H7 (cell line): Measurements from ENCODE around the gene RAD51B. TPM values are rescaled to one million over a fixed set of nuclear protein-coding genes. Genes with fewer than 3 reads are reported as not detected.

Source experiments
- DNase-seq: peaks from one replicate; pipeline ENCODE4 v3.0.0; 2012
- H3K27me3 ChIP-seq: 2 replicates; pipeline ENCODE4 v1.6.0; 2011; ENCODE audit warnings: mild to moderate bottlenecking, low read length; ENCODE audit not compliant: control insufficient read depth, insufficient read depth
- H3K36me3 ChIP-seq: replicated peaks from 2 replicates; pipeline ENCODE4 v1.5.1; 2011; ENCODE audit warnings: low read length; ENCODE audit not compliant: control insufficient read depth, insufficient read depth
- H3K4me3 ChIP-seq: 2 replicates; pipeline ENCODE4 v1.5.1; 2011; ENCODE audit warnings: low read depth, mild to moderate bottlenecking, control low read depth, low read length, moderate library complexity; ENCODE audit not compliant: insufficient read depth
- total RNA-seq: library from RNA; depleted of rRNA; stranded (reverse); fragments of >200 nt; shearing (Covaris generic); gene quantifications from 2 replicates; pipeline ENCODE4 v1.2.3, GENCODE V29; 2014

The RAD51B gene
- total RNA-seq, 1 experiment from 2014 or later: 9.6 TPM

GRCh38 chr14:68477461-68478085 lies 658.0 kb downstream of the RAD51B start:
- no peak overlapping the region for H3K4me3 ChIP-seq
- no peak for DNase-seq
- H3K27me3 ChIP-seq: no peaks in the 10 kb centered on the region
- no peaks in the 10 kb centered on the region for H3K36me3 ChIP-seq

- H3K4me3 ChIP-seq: no peak overlapping the region
- no peaks in the 10 kb centered on the region for H3K36me3 ChIP-seq
- DNase-seq: no peak
- H3K27me3 ChIP-seq: no peaks in the 10 kb centered on the region
These were observed 659.7 kb downstream of the RAD51B start for GRCh38 chr14:68479247-68479646.

GRCh38 chr14:68482018-68482417 lies 662.4 kb downstream of the RAD51B start:
- Histone ChIP-seq H3K36me3 (no peaks in the 10 kb centered on the region), H3K27me3 (no peaks in the 10 kb centered on the region), H3K4me3 (no peak overlapping the region)
- no peak for DNase-seq

GRCh38 chr14:68482772-68483395 lies 663.3 kb downstream of the RAD51B start:
- DNase-seq: no peak
- no peak overlapping the region for H3K4me3 ChIP-seq
- no peaks in the 10 kb centered on the region for H3K36me3 ChIP-seq
- H3K27me3 ChIP-seq: no peaks in the 10 kb centered on the region

GRCh38 chr14:68486033-68486732 lies 666.6 kb downstream of the RAD51B start:
- Histone ChIP-seq H3K4me3 (no peak overlapping the region), H3K36me3 (no peaks in the 10 kb centered on the region), H3K27me3 (no peaks in the 10 kb centered on the region)
- no peak for DNase-seq

- no peaks in the 10 kb centered on the region for H3K36me3 ChIP-seq
- DNase-seq: no peak
- no peak overlapping the region for H3K4me3 ChIP-seq
- H3K27me3 ChIP-seq: no peaks in the 10 kb centered on the region
These were observed 667.2 kb downstream of the RAD51B start for GRCh38 chr14:68486809-68487208.

GRCh38 chr14:68487805-68488590 lies 668.4 kb downstream of the RAD51B start:
- Histone ChIP-seq H3K4me3 (no peak overlapping the region), H3K27me3 (no peaks in the 10 kb centered on the region), H3K36me3 (no peaks in the 10 kb centered on the region)
- DNase-seq: no peak

- Histone ChIP-seq H3K4me3 (no peak overlapping the region), H3K36me3 (no peaks in the 10 kb centered on the region), H3K27me3 (no peaks in the 10 kb centered on the region)
- no peak for DNase-seq
These were observed 672.2 kb downstream of the RAD51B start for GRCh38 chr14:68491793-68492192.

GRCh38 chr14:68492381-68493151 lies 673.0 kb downstream of the RAD51B start:
- Histone ChIP-seq H3K27me3 (no peaks in the 10 kb centered on the region), H3K36me3 (no peaks in the 10 kb centered on the region), H3K4me3 (no peak overlapping the region)
- peak; percentile 67 for DNase-seq

GRCh38 chr14:68493152-68493911 lies 673.8 kb downstream of the RAD51B start:
- H3K36me3 ChIP-seq: no peaks in the 10 kb centered on the region
- H3K27me3 ChIP-seq: no peaks in the 10 kb centered on the region
- H3K4me3 ChIP-seq: no peak overlapping the region
- no peak for DNase-seq

GRCh38 chr14:68495101-68496039 lies 675.8 kb downstream of the RAD51B start:
- no peaks in the 10 kb centered on the region for H3K27me3 ChIP-seq
- no peak for DNase-seq
- no peaks in the 10 kb centered on the region for H3K36me3 ChIP-seq
- no peak overlapping the region for H3K4me3 ChIP-seq

- H3K4me3 ChIP-seq: no peak overlapping the region
- H3K36me3 ChIP-seq: no peaks in the 10 kb centered on the region
- no peak for DNase-seq
- H3K27me3 ChIP-seq: no peaks in the 10 kb centered on the region
These were observed 677.4 kb downstream of the RAD51B start for GRCh38 chr14:68497011-68497410.

- no peaks in the 10 kb centered on the region for H3K27me3 ChIP-seq
- no peak for DNase-seq
- H3K4me3 ChIP-seq: no peak overlapping the region
- H3K36me3 ChIP-seq: no peaks in the 10 kb centered on the region
These were observed 679.9 kb downstream of the RAD51B start for GRCh38 chr14:68499451-68499850.
